Heart left ventricle (tissue), 13 donors: ENCODE measurements around the gene PAX5.

Source experiments
- POLR2A ChIP-seq, 2 donors: fragments of 450-650 bp; IDR thresholded peaks; one replicate each; pipeline ENCODE4 v1.6.1; 2017; ENCODE audit warnings: antibody characterized with exemption in 2 of 2, mild to moderate bottlenecking in 2 of 2, moderate library complexity in 2 of 2
- TF ChIP-seq, protein P1 (sequence below), 12 donors: fragments of 200-600 bp; sonication (generic) in 4 of 12; IDR thresholded peaks; one replicate each; pipeline versions ENCODE4 v1.5.0 to v1.8.0; 2018 to 2022; ENCODE audit warnings: antibody characterized with exemption in 12 of 12, mild to moderate bottlenecking in 5 of 12
- donor health status: ischemic (EF 13 %, LVEDD 7.1; RV severe dilation, severe dysfunction).
- donor health status: DM: no; HTN: yes; CAD: no.
- donor health status: DM: no; HTN: no; CAD: no.
- donor health status: ischemic (EF 25% LVEDD 6.9; RV normal size, moderate dysfunction).
- donor health status: ischemic (EF 25% LVEDD 5.7; RV mildly dilated, moderate dysfunction).
- donor health status: ischemic (EF 35%, LVEDD 5.7; RV mildly dilated, moderate dysfunction).
- donor health status: nonischemic (EF 11% LVEDD 7.7; RV severe dilation, severe dysfunction).
- donor health status: DM: yes; HTN: yes; CAD: no.
- donor health status: PGD.
- donor health status: ischemic (EF 29% LVEDD 5.4; RV normal size, mild dysfunction).
- donor health status: nonischemic (EF 23%, LVEDD 6.1; RV moderate dilation, normal function).

DNA sequence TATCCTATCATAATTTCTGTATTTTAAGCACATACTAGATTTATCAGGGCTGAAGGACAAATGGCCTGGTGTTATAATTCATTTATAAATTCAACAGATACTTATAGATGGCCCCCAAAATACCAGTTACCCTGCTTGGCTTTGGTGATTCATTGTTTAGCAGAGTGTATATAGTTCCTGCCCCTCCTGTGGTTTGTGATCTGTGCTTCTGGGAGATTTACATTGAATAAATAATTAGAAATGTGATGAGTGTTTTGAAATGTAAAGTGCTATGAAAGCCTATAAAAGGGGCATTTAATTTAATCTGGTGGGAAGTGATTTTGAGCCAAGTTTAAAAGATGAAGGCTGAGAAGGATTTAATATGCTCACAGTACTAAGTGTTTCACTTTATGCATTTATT, 49.6 kb upstream of the PAX5 start:
- no peak for TF ChIP-seq POLR2A (IDR thresholded peaks at IDR 0.05)
- TF ChIP-seq, protein P1, sequence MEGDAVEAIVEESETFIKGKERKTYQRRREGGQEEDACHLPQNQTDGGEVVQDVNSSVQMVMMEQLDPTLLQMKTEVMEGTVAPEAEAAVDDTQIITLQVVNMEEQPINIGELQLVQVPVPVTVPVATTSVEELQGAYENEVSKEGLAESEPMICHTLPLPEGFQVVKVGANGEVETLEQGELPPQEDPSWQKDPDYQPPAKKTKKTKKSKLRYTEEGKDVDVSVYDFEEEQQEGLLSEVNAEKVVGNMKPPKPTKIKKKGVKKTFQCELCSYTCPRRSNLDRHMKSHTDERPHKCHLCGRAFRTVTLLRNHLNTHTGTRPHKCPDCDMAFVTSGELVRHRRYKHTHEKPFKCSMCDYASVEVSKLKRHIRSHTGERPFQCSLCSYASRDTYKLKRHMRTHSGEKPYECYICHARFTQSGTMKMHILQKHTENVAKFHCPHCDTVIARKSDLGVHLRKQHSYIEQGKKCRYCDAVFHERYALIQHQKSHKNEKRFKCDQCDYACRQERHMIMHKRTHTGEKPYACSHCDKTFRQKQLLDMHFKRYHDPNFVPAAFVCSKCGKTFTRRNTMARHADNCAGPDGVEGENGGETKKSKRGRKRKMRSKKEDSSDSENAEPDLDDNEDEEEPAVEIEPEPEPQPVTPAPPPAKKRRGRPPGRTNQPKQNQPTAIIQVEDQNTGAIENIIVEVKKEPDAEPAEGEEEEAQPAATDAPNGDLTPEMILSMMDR (IDR thresholded peaks at IDR 0.05): no peak
